ENCODE measurements around the gene GPR3. TPM values are rescaled to one million over a fixed set of nuclear protein-coding genes. Genes with fewer than 3 reads are reported as not detected.
A peak's percentile ranks its signal among the peaks of the same experiment; 100 is the strongest.

The GPR3 gene
- total and polyA plus RNA-seq, 10 of the 15 experiments (the other 5 are each of a cell fraction or from before 2014, with no cell fraction given) = 0.33 to 1.4 (median 0.63) TPM; not detected in 3

- no TSS peak for BruUV-seq (replicated peaks)
Measured at GRCh38 chr1:27372808-27373690, 19.4 kb upstream of the GPR3 start.

More at GRCh38 chr1:27372808-27373690, 19.4 kb upstream of the GPR3 start:
- RAD21 ChIA-PET (ENCODE audit: unreplicated experiment) = no interaction called here
- Histone ChIP-seq H3K36me3 (ENCODE audit: control insufficient read depth in 2 of 2, insufficient read depth in 2 of 2, low read length in 1 of 2) (no peaks in the 10 kb centered on the region), H2AFZ (ENCODE audit: control insufficient read depth, low read depth, low read length) (no peak overlapping the region), H3K9ac (ENCODE audit: control insufficient read depth, insufficient read depth, low read length) (no peak overlapping the region), H3K9me3 (replicated peaks; ENCODE audit: control insufficient read depth, insufficient read depth, low read length) (no peaks in the 10 kb centered on the region), H3K27ac (ENCODE audit: control insufficient read depth, insufficient read depth) (no peak overlapping the region), H4K20me1 (ENCODE audit: control insufficient read depth, insufficient read depth) (no peaks in the 10 kb centered on the region; the same call in 1 of the 2 replicates), H3K4me2 (ENCODE audit: control insufficient read depth, insufficient read depth) (no peak overlapping the region), H3K27me3 (replicated peaks in 1 of 2; ENCODE audit: control insufficient read depth in 2 of 2, insufficient read depth in 2 of 2, low read length in 1 of 2) (no peaks in the 10 kb centered on the region; a peak in 1 of 4 replicates), H3K79me2 (ENCODE audit: control insufficient read depth, insufficient read depth, low read length) (no peaks in the 10 kb centered on the region), H3K4me3 (no peak overlapping the region), H3K4me1 (ENCODE audit: control insufficient read depth, insufficient read depth, low read length) (peaks cover 10% of the 10 kb centered on the region)
- TF ChIP-seq CTCF (IDR thresholded peaks at IDR 0.05 in 2 of 3, conservative IDR thresholded peaks at IDR 0.05 in 1 of 3; ENCODE audit: control insufficient read depth in 2 of 3, extremely low read depth in 1 of 3, insufficient read depth in 1 of 3, low read depth in 3 of 3, low read length in 3 of 3) (peak in 2 of 3 experiments; percentile 13 to 28; a peak in 2 of 6 replicates), PAX5 (IDR thresholded peaks at IDR 0.05; ENCODE audit: borderline replicate concordance, low read depth, low read length) (no peak), RAD21 (IDR thresholded peaks at IDR 0.05; ENCODE audit: insufficient read depth, low read depth, low read length) (peak; percentile 20; the same call in 1 of the 2 replicates), ZNF217 (IDR thresholded peaks at IDR 0.05) (no peak), TCF3 (IDR thresholded peaks at IDR 0.05; ENCODE audit: borderline replicate concordance, insufficient read depth, low read depth, low read length) (no peak), ZNF592 (IDR thresholded peaks at IDR 0.05) (no peak), ZBTB33 (IDR thresholded peaks at IDR 0.05) (no peak), RAD51 (IDR thresholded peaks at IDR 0.05) (no peak), ZBTB4 (CRISPR knock-in tag; IDR thresholded peaks at IDR 0.05) (no peak), ZNF24 (IDR thresholded peaks at IDR 0.05) (no peak)
- FAIRE-seq (no peak), ATAC-seq (peak; percentile 61), DNase-seq (ENCODE audit: low read depth, low spot score) (no peak)
- intact Hi-C loops (cut with micrococcal nuclease; ENCODE audit: unreplicated experiment) (no loop called here), in situ Hi-C loops (cut with MboI) (no loop called here)
- SMC1A ChIA-PET (ENCODE audit: uncharacterized antibody, unreplicated experiment) = no interaction called here
- CTCF ChIA-PET = interaction anchor here (0.6 to 1.2 kb wide), 4 partner anchors 71 to 270 kb away, joined by 3 to 4 read pairs (median 4); no protein-coding TSS in a partner anchor
- WGBS (ENCODE audit: insufficient coverage, insufficient replicate concordance, low lambda C conversion rate, missing lambda C conversion rate) = 75% methylated on average over 10 of the region's 11 CpGs
- POLR2A ChIA-PET = interaction anchor here (0.6 kb wide), 3 partner anchors 26 to 46 kb away, joined by 3 to 5 read pairs (median 4); no protein-coding TSS in a partner anchor
